Fibroblast of the conjunctiva (primary cell): Measurements from ENCODE around the gene DLG2.

ENCODE experiments used
- DNase-seq: peaks from one replicate; pipeline ENCODE4 v3.0.0-alpha.2; 2010; ENCODE audit warnings: low read depth

The DLG2 gene

GRCh38 chr11:84763931-84764330 lies 863.2 kb downstream of the DLG2 start:
- DNase-seq, result no peak

- no peak for DNase-seq
These were observed 869.4 kb downstream of the DLG2 start for GRCh38 chr11:84757711-84758110.

- no peak for DNase-seq
These were observed 875.8 kb downstream of the DLG2 start for GRCh38 chr11:84751371-84751770.

- DNase-seq, result no peak
These were observed 879.3 kb downstream of the DLG2 start for GRCh38 chr11:84747871-84748270.

DNA sequence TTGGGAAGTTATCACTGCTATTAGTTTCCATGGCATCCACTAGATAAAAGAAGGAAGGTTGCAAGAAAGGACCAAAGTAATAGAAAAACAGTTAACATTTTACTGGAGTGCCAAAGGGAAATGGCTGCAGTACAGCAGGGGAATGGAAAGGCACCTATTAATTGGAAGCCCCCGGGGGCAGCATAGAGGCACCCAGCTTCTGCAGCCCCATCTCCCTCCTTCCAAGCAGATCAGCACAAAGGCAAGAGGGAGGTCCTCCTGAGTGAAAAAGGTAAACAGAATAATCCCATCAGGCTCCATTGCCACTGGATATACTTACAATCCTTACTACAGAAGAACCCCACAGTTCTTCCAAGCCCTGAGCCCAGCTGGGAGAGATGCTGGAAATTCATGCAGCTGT lies 887.1 kb downstream of the DLG2 start:
- DNase-seq, result no peak

- DNase-seq, result no peak
These were observed 902.9 kb downstream of the DLG2 start for GRCh38 chr11:84724256-84724655.

DNA sequence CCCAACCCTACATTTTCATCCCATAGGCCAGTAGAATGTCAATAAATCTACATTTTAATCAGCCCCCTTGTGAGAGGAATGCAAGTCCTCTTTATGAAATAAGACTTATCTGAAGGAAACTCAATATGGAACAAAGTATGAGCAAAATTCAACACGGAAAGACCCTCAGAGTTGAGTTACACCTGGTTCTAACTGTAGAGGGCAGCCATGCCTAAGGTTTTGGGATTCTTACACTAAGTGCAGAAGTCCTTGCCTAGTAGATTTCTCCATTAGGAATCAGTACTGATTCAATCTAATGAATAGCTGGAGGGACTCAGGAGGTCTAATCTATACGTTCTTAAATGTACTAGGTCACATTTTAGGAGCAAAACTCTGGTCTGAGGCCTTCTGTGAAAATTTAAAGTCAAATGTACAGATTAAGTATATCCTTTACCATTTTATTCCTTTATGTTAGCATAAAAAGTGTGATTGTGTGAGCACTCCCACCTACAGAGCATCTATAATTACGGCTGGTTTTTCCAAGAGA lies 904.5 kb downstream of the DLG2 start:
- DNase-seq, result no peak

DNA sequence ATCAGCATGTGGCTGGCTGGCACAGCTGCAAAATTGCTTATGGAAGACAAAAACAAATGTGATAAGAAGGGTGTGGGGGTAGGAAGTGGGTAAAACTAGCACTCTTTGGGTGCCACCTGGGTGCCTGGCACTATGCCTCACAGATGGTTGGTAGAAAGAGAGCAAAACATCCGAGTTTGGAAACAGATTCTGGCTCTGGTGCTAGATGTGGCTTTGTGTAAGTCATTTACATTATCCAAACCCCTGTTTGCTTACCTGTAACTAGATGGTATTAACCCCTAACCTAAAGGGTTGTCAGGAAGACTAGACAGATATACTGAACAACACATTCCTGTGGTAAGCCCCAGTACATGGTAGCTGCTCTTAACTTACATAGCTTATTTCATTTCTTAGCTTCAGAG lies 905.6 kb downstream of the DLG2 start:
- DNase-seq, result no peak

DNA sequence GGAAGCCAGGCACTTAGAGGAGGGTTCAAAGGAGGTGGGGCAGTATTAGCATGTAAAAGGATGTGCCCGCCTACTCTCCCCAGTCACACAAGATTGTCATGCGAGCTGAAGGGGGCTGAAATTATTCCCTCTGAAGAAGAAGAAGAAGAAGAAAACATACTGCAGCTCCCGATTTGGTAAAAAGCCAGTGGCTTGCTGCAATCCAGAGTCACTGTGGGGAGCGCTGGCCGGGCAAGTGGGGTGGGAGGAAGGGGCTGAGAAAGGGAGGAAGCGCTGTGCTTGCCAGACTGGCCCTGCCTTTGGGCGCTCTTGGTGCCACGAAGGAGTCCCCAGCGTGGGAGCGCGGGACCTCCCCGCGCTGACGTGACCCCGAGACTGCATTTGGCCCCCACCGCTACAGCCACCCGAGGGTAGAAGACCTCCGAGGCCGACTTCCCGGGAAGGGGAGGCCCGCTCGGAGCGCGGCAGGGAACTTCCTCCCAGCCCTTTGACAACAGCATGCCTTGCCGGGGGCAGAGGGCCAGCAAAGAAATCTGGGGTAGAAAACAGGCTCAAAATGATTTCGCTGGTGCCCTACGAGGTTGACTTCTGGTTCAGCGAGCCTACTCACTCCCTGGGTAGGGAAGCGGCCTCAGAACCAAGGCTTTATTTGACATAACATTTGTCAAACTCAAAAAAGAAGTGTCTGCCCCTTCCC lies 906.3 kb downstream of the DLG2 start:
- no peak for DNase-seq

GRCh38 chr11:84719935-84720577 lies 907.1 kb downstream of the DLG2 start:
- no peak for DNase-seq

- DNase-seq, result no peak
These were observed 912.8 kb downstream of the DLG2 start for GRCh38 chr11:84714316-84714780.

DNA sequence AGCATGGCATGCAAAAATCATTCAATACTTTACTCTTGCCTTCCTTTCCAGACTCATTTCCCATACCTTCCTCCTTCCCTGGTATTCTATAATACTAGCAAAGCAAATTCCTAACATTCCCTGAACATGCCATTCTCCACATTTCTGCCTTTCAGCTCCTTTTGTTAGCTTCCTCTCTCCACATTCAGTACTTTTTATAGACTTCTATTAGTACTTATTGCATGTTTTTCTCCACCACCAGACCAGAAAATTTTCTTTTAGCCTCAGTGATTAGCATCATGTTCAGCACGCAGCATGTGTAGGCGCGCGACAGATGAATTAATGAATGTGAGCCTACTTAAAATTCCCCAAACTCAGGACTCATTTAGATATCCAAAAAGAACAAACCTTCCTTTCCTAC lies 935.3 kb downstream of the DLG2 start:
- no peak for DNase-seq

DNA sequence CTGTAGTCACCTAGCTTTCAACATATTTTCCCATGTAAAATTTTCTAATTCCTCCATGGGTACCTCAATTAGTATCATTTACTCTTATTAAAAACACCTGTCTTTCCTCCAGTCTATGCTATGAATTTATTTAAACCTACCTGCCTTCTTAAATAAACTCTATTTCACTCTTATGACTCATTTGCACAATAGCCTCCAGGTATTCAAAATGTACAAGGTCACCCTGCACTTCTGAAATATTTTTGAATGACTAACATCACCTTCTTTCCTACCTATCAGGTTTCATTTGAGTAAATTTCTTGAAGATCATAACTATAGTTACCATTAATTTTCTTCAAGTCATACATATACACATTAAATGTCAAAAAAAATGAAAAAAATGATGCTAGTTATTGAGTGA lies 939.7 kb downstream of the DLG2 start:
- no peak for DNase-seq

GRCh38 chr11:84686716-84687115 lies 940.4 kb downstream of the DLG2 start:
- no peak for DNase-seq

DNA sequence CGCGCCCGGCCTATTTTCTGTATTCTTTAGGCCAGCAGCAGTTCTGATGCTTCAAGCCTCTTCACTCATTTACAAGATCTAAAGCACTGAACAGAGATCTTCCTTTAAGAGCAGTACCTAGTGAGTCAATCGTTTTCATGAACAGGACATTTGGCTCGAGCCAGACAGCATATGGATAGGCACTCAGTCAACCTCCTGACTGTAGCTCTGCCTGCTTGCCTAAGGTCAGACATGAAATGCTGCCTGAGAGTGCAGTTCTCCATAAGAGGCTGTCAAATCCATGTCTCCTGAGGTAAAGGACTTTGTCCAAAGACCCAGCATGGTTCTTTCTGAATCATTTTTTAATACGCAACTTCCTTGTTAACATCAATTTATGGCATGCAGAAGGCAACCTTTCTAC lies 941.2 kb downstream of the DLG2 start:
- no peak for DNase-seq

DNA sequence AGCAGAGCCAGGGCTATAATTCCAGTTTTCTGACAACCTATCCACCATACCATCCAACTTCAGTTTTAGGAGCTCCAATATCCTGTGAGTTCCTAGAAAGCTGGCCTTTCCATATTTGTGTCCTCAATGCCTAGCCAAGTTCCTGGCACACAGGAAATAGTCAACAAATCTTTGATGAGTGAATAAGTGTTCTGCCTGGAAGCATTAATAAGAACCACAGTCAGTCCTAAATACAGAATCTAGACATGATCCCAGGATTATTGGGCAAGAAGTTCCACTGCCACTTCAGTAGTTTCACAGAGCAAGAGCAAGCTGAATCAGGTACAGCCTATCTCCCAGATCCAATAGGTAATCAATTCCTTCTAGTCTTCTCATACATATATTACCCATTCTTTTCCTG lies 942.0 kb downstream of the DLG2 start:
- no peak for DNase-seq

- no peak for DNase-seq
These were observed 945.7 kb downstream of the DLG2 start for GRCh38 chr11:84681456-84681855.

DNA sequence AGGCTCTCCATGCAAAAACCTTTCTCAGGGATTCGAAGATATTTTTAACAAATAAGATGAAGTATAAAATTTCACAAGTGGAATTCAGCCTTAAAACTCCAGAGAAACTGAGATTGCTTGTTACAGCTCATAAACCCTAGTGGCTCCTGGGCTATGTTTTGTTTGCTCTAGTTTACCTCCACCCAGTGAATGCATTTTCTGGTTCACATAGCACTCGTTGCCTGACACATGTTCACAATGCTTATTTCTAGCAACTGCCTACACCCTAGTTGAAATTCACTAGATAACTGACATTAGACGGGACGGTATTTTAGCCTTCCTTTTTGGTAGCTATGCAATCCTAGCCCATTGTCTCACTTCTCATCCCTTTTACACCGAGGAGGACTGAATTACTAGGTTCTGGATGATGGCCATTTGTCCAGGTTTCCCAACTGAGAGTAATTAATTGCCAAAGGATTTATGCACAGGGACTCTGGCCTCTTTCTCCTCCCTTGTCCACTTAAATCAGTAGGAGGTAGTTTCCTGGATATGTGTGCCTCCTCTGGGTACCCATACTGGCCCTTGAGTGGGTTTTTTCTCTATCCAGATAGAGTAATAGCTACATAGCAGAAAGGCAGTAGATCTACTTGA lies 951.6 kb downstream of the DLG2 start:
- DNase-seq, result no peak

DNA sequence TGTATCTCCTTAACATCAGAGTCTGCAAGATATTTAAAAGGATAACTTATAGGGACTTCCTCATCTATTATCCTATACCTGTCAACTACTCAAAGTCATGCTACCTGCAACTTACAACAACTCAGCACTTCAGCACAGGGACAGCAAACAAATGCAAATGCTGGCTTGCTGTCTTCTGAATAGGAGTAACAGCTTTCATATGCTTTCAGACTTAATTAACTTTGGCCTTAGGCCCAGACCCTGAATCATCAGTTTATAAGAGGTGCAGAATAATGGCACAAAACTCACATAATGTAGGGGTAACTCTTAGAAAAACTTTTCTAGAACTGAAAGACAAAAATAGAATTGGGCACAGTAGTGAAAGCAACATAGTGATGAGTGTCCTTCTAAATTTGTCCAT lies 953.4 kb downstream of the DLG2 start:
- no peak for DNase-seq

- no peak for DNase-seq
These were observed 955.7 kb downstream of the DLG2 start for GRCh38 chr11:84671325-84671999.

DNA sequence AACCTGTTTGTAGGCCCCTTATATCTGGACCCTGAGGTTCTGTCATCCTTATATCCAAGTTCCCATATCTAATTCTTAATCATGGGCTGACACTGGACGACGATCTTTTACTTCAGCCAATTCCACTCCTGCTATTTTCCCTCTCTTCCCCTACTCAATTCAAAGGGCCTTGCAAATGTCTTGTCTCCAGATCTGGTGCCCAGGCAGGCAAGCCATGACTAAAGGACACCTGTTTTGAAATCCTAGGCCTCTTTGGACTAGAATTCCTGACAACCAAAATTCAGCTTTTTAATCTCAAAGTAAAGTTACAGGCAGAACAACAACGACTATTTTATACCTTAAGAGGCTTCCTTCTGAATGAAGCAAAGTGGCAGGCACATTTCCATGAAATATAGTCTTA lies 963.4 kb downstream of the DLG2 start:
- DNase-seq, result no peak

DNA sequence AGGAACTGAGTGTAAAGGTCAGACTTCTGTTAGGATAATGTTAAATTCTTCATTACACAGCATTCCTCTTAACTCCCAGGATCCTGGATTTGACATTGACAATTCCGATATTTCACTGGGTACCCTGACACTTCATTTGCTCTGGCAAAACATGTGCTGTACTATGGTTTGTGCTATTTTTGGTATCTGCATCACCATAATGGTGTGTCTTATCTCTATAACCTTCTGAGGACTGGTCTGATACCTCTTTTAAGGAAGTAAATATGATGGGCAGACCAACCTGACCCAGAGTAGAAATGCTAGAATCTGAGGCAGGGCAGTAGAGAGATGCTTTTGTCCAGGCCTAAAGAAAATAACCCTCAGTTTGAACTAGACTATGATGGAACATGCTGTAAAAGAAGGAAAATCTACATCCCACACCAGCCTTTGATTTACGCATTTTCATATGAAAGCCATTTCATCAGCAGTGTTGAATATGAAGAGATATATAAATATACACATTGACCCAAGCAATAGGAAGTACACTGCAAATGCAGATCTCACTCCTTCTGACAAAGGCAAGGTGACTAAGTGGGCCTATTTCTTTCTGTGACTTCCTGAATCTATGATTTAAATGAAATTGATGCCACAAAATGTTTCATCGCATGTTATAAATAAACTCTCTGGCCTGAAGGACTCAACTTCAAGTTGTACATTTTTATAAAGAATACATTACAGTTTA lies 966.7 kb downstream of the DLG2 start:
- DNase-seq, result no peak
